ENCODE data around the gene NPFFR1.
A peak's percentile ranks its signal among the peaks of the same experiment; 100 is the strongest.
"Not testable (repeated sequence)": the region's sequence is repeated elsewhere in the genome, so short reads cannot be mapped to it uniquely, and the experiment has no call there.

NPFFR1 gene

GRCh38 chr10:70254778-70255328, 29.0 kb downstream of the NPFFR1 start:
- no peak for DNase-seq

- no peak for DNase-seq
These were observed 29.7 kb downstream of the NPFFR1 start for GRCh38 chr10:70253878-70254765.

- DNase-seq, result no peak
These were observed 32.7 kb downstream of the NPFFR1 start for GRCh38 chr10:70250961-70251680.

- DNase-seq, result no peak
These were observed 36.4 kb downstream of the NPFFR1 start for GRCh38 chr10:70247360-70247759.

GRCh38 chr10:70241081-70241480, 42.7 kb downstream of the NPFFR1 start:
- no peak for DNase-seq

GRCh38 chr10:70239986-70240385, 43.8 kb downstream of the NPFFR1 start:
- DNase-seq, result not testable (repeated sequence)

GRCh38 chr10:70239077-70239976, 44.5 kb downstream of the NPFFR1 start:
- not testable (repeated sequence) for DNase-seq

GRCh38 chr10:70237958-70238536, 45.8 kb downstream of the NPFFR1 start:
- DNase-seq, result not testable (repeated sequence)

GRCh38 chr10:70234668-70235447, 48.9 kb downstream of the NPFFR1 start:
- DNase-seq, result no peak

- DNase-seq, result no peak
These were observed 49.9 kb downstream of the NPFFR1 start for GRCh38 chr10:70233939-70234300.

GRCh38 chr10:70233109-70233938, 50.5 kb downstream of the NPFFR1 start, which contains the start of gene PPA1:
Gene PPA1, minus strand, starts transcription at chr10:70233429. Its CDS starts 102 bp downstream, at chr10:70233327.
- DNase-seq, result peak; percentile 91

GRCh38 chr10:70232859-70233108, 51.0 kb downstream of the NPFFR1 start:
- no peak for DNase-seq

GRCh38 chr10:70232155-70232858, 51.5 kb downstream of the NPFFR1 start:
- DNase-seq, result peak; percentile 25

- no peak for DNase-seq
These were observed 55.3 kb downstream of the NPFFR1 start for GRCh38 chr10:70228491-70228890.

- no peak for DNase-seq
These were observed 56.1 kb downstream of the NPFFR1 start for GRCh38 chr10:70227548-70228320.

- DNase-seq, result no peak
These were observed 60.1 kb downstream of the NPFFR1 start for GRCh38 chr10:70223728-70224127.

GRCh38 chr10:70222811-70223447, 60.9 kb downstream of the NPFFR1 start:
- DNase-seq, result not testable (repeated sequence)

- no peak for DNase-seq
These were observed 61.4 kb downstream of the NPFFR1 start for GRCh38 chr10:70222340-70222794.

GRCh38 chr10:70221030-70221429, 62.8 kb downstream of the NPFFR1 start:
- DNase-seq, result no peak
